ENCODE results near the gene HSD11B1.
"Not testable (repeated sequence)": the region's sequence is repeated elsewhere in the genome, so short reads cannot be mapped to it uniquely, and the experiment has no call there.

DNA sequence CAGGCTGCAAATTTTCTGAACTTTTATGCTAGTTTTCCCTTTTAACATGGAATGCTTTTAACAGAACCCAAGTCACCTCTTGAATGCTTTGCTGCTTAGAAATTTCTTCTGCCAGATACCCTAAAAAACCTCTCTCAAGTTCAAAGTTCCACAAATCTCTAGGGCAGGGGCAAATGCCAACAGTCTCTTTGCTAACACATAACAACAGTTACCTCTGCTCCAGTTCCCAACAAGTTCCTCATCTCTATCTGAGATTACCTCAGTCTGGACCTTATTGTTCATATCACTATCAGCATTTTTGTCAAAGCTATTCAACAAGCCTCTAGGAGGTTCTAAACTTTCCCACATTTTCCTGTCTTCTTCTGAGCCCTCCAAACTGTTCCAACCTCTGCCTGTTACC lies 4.0 kb upstream of the HSD11B1 start:
- TF ChIP-seq, protein P1, sequence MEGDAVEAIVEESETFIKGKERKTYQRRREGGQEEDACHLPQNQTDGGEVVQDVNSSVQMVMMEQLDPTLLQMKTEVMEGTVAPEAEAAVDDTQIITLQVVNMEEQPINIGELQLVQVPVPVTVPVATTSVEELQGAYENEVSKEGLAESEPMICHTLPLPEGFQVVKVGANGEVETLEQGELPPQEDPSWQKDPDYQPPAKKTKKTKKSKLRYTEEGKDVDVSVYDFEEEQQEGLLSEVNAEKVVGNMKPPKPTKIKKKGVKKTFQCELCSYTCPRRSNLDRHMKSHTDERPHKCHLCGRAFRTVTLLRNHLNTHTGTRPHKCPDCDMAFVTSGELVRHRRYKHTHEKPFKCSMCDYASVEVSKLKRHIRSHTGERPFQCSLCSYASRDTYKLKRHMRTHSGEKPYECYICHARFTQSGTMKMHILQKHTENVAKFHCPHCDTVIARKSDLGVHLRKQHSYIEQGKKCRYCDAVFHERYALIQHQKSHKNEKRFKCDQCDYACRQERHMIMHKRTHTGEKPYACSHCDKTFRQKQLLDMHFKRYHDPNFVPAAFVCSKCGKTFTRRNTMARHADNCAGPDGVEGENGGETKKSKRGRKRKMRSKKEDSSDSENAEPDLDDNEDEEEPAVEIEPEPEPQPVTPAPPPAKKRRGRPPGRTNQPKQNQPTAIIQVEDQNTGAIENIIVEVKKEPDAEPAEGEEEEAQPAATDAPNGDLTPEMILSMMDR (IDR thresholded peaks at IDR 0.05; ENCODE audit: insufficient read depth, low read length, poor library complexity, severe bottlenecking): not testable (repeated sequence)
- TF ChIP-seq EZH2phosphoT487 (conservative IDR thresholded peaks at IDR 0.05; ENCODE audit: low read length): not testable (repeated sequence)

Measured in SU-DHL-6 (cell line).